Prostate gland (tissue), 2 donors: Measurements from ENCODE around the gene PRKAR1B.

Experiments
- CTCF ChIP-seq, 4 experiments: fragments of 200-600 bp in 2 of 4; fragments of 450-650 bp in 2 of 4; sonication (generic) in 2 of 4; IDR thresholded peaks; 1 replicate in 3 of 4; 2 replicates in 1 of 4; pipeline ENCODE4 v1.5.1; 2016 to 2019; ENCODE audit warnings: antibody characterized with exemption in 4 of 4, mild to moderate bottlenecking in 2 of 4, moderate library complexity in 2 of 4
- POLR2A ChIP-seq: fragments of 450-650 bp; IDR thresholded peaks from one replicate; pipeline ENCODE4 v1.6.1; 2016; ENCODE audit warnings: antibody characterized with exemption, mild to moderate bottlenecking

GRCh38 chr7:512541-513311 lies 214.4 kb downstream of the PRKAR1B start:
- TF ChIP-seq CTCF (IDR thresholded peaks at IDR 0.05) (peak in 1 of 4 experiments; percentile 12), POLR2A (no peak)
